Non-pigmented ciliary epithelial cell (primary cell): ENCODE measurements around the gene AKAP6.

Source experiments
- DNase-seq: peaks from one replicate; pipeline ENCODE4 v3.0.0-alpha.2; 2010; ENCODE audit warnings: low read depth

Gene AKAP6

GRCh38 chr14:32821964-32822653 lies 493.0 kb downstream of the AKAP6 start:
- DNase-seq, result no peak

GRCh38 chr14:32823706-32824105 lies 494.6 kb downstream of the AKAP6 start:
- no peak for DNase-seq

- no peak for DNase-seq
Observed at GRCh38 chr14:32824195-32824594, 495.1 kb downstream of the AKAP6 start.

GRCh38 chr14:32825058-32825457 lies 496.0 kb downstream of the AKAP6 start:
- DNase-seq, result no peak

- DNase-seq, result no peak
Observed at GRCh38 chr14:32826404-32827082, 497.4 kb downstream of the AKAP6 start.

- DNase-seq, result no peak
Observed at GRCh38 chr14:32827514-32827913, 498.4 kb downstream of the AKAP6 start.

- DNase-seq, result no peak
Observed at GRCh38 chr14:32835924-32836323, 506.8 kb downstream of the AKAP6 start.

- no peak for DNase-seq
Observed at GRCh38 chr14:32841698-32842097, 512.6 kb downstream of the AKAP6 start.

- no peak for DNase-seq
Observed at GRCh38 chr14:32846821-32847365, 517.8 kb downstream of the AKAP6 start.

GRCh38 chr14:32847867-32848266 lies 518.8 kb downstream of the AKAP6 start:
- no peak for DNase-seq

- no peak for DNase-seq
Observed at GRCh38 chr14:32865827-32866376, 536.8 kb downstream of the AKAP6 start.

GRCh38 chr14:32883188-32883587 lies 554.1 kb downstream of the AKAP6 start:
- no peak for DNase-seq
